Neuronal stem cell (in vitro differentiated cells): ENCODE data around the gene SLC2A4.

ENCODE experiments used
- DNase-seq: peaks from one replicate; pipeline ENCODE4 v3.0.0-alpha.2; 2013; ENCODE audit warnings: low spot score
- H2AFZ ChIP-seq: one replicate; pipeline ENCODE4 v1.6.1; 2013; ENCODE audit warnings: mild to moderate bottlenecking, low read length, inconsistent platforms
- H2AK5ac ChIP-seq: 2 replicates; pipeline ENCODE4 v1.6.1; 2013; ENCODE audit warnings: low read depth, mild to moderate bottlenecking, inconsistent platforms, low read length, moderate library complexity, mixed read lengths
- H2BK120ac ChIP-seq: 2 replicates; pipeline ENCODE4 v1.6.1; 2013; ENCODE audit warnings: low read depth, mild to moderate bottlenecking, inconsistent platforms, low read length, moderate library complexity, mixed read lengths
- H2BK12ac ChIP-seq: one replicate; pipeline ENCODE4 v1.6.1; 2013; ENCODE audit warnings: low read length, inconsistent platforms
- H2BK15ac ChIP-seq: 2 replicates; pipeline ENCODE4 v1.6.1; 2013; ENCODE audit warnings: mild to moderate bottlenecking, low read length, inconsistent platforms, mixed read lengths
- H2BK5ac ChIP-seq: one replicate; pipeline ENCODE4 v1.6.1; 2013; ENCODE audit warnings: inconsistent platforms, mild to moderate bottlenecking, low read length, moderate library complexity
- H3K14ac ChIP-seq: one replicate; pipeline ENCODE4 v1.6.1; 2013; ENCODE audit warnings: low read length, inconsistent platforms
- H3K18ac ChIP-seq: 2 replicates; pipeline ENCODE4 v1.6.1; 2013; ENCODE audit warnings: low read length, inconsistent platforms
- H3K23ac ChIP-seq: 2 replicates; pipeline ENCODE4 v1.6.1; 2013; ENCODE audit warnings: low read depth, mild to moderate bottlenecking, mixed read lengths, low read length, inconsistent platforms; ENCODE audit not compliant: poor library complexity
- H3K27ac ChIP-seq: replicated peaks from 3 replicates; pipeline ENCODE4 v1.5.1; 2013; ENCODE audit warnings: low read length, inconsistent platforms
- H3K27me3 ChIP-seq, 3 experiments: 2 replicates each; pipeline ENCODE4 v1.6.1; 2013; ENCODE audit warnings: low read length in 3 of 3, mild to moderate bottlenecking in 2 of 3, inconsistent platforms in 1 of 3, low read depth in 1 of 3, mixed read lengths in 1 of 3, moderate library complexity in 1 of 3; ENCODE audit not compliant: control insufficient read depth in 3 of 3, insufficient read depth in 3 of 3
- H3K36me3 ChIP-seq, 2 donors: replicated peaks in 1 of 2; 2 replicates each; pipeline ENCODE4 v1.6.1; 2013; ENCODE audit warnings: low read length in 2 of 2; ENCODE audit not compliant: control insufficient read depth in 2 of 2, insufficient read depth in 2 of 2
- H3K4ac ChIP-seq: 2 replicates; pipeline ENCODE4 v1.6.1; 2013; ENCODE audit warnings: inconsistent platforms, mild to moderate bottlenecking, low read length, moderate library complexity
- H3K4me1 ChIP-seq, 2 donors: 1 replicate in 1 of 2; 2 replicates in 1 of 2; pipeline ENCODE4 v1.6.1; 2013; ENCODE audit warnings: low read length in 2 of 2, low read depth in 1 of 2; ENCODE audit not compliant: control insufficient read depth in 2 of 2, insufficient read depth in 1 of 2
- H3K4me2 ChIP-seq: one replicate; pipeline ENCODE4 v1.6.1; 2013; ENCODE audit warnings: mild to moderate bottlenecking, low read length, inconsistent platforms; ENCODE audit not compliant: insufficient read depth, poor library complexity, severe bottlenecking
- H3K4me3 ChIP-seq, 2 donors: 2 replicates each; pipeline ENCODE4 v1.5.1; 2013; ENCODE audit warnings: low read length in 2 of 2, mild to moderate bottlenecking in 2 of 2, inconsistent platforms in 1 of 2, moderate library complexity in 1 of 2
- H3K79me1 ChIP-seq: one replicate; pipeline ENCODE4 v1.6.1; 2013; ENCODE audit warnings: low read depth, mild to moderate bottlenecking, inconsistent platforms, low read length, moderate library complexity
- H3K9ac ChIP-seq: one replicate; pipeline ENCODE4 v1.6.1; 2013; ENCODE audit warnings: mild to moderate bottlenecking, low read depth, low read length, inconsistent platforms; ENCODE audit not compliant: poor library complexity
- H3K9me3 ChIP-seq, 2 donors: replicated peaks in 1 of 2; 2 replicates each; pipeline versions ENCODE3 to v1.6.1; 2013; ENCODE audit warnings: low read length in 2 of 2, mild to moderate bottlenecking in 2 of 2, inconsistent platforms in 1 of 2, low read depth in 1 of 2, mixed read lengths in 1 of 2, moderate library complexity in 1 of 2; ENCODE audit not compliant: control insufficient read depth in 2 of 2, insufficient read depth in 1 of 2
- H4K8ac ChIP-seq: one replicate; pipeline ENCODE4 v1.6.1; 2013; ENCODE audit warnings: low read depth, mild to moderate bottlenecking, inconsistent platforms, low read length, moderate library complexity
- H4K91ac ChIP-seq: one replicate; pipeline ENCODE4 v1.6.1; 2013; ENCODE audit warnings: low read length, low read depth, mild to moderate bottlenecking, inconsistent platforms; ENCODE audit not compliant: poor library complexity
- WGBS, 2 donors: extraction: QIAGEN DNeasy Blood & Tissue Kit; methylation state at CpG; one replicate each; pipeline ENCODE4 v1.1.7; 2013; ENCODE audit warnings: missing lambda C conversion rate in 2 of 2, mixed read lengths in 1 of 2; ENCODE audit not compliant: insufficient read length in 2 of 2, insufficient replicate concordance in 1 of 2; ENCODE audit errors: extremely low coverage in 2 of 2; 5-methylcytosine and 5-hydroxymethylcytosine counted together

The SLC2A4 gene

DNA sequence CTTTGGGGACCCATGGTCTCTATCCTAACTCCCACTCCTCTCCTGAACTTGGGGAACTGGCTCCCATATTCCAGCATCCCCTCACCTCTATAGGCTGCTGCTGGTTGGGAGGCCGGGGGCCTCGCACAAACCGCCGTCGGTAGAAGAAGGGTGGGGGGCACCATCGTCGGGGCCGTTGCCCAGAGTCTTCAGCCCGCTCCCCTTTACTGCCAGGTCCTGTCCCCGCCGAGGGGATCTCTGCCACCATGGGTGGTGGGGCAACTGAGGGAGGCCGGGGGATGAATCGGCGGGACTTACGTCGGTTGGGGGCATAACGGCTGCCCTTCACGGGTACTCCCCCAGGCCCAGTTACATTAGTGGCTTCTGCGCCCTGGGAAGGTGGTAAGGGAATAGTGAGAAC is 8.6 kb downstream of the SLC2A4 start:
- no peak overlapping the region for H3K9ac ChIP-seq
- H3K14ac ChIP-seq, result no peak overlapping the region
- H2BK5ac ChIP-seq, result peak overlapping the region; percentile 39
- no peak overlapping the region for H3K4me3 ChIP-seq
- peaks cover 0 to 7% of the 10 kb centered on the region in 2 donors for H3K36me3 ChIP-seq
- H3K4me2 ChIP-seq, result no peak overlapping the region
- H3K4ac ChIP-seq, result no peak overlapping the region
- no peak overlapping the region for H4K91ac ChIP-seq
- no peak overlapping the region for H2BK120ac ChIP-seq
- H4K8ac ChIP-seq, result no peak overlapping the region
- H3K27ac ChIP-seq, result no peak overlapping the region
- H3K27me3 ChIP-seq, result peaks cover 4 to 33% (median 28%) of the 10 kb centered on the region in 3 experiments
- H3K23ac ChIP-seq, result peak overlapping the region; percentile 10
- peaks cover 5 to 19% of the 10 kb centered on the region in 2 donors for H3K4me1 ChIP-seq
- peaks cover 4% of the 10 kb centered on the region for H3K79me1 ChIP-seq
- H2AFZ ChIP-seq, result no peak overlapping the region
- DNase-seq, result no peak
- no peak overlapping the region for H2BK12ac ChIP-seq
- no CpG with 5 or more reads among the region's 19 CpGs for WGBS, 2 donors
- H2AK5ac ChIP-seq, result no peak overlapping the region
- H3K18ac ChIP-seq, result peak overlapping the region; percentile 17
- H2BK15ac ChIP-seq, result no peak overlapping the region
- H3K9me3 ChIP-seq, result no peaks in the 10 kb centered on the region

DNA sequence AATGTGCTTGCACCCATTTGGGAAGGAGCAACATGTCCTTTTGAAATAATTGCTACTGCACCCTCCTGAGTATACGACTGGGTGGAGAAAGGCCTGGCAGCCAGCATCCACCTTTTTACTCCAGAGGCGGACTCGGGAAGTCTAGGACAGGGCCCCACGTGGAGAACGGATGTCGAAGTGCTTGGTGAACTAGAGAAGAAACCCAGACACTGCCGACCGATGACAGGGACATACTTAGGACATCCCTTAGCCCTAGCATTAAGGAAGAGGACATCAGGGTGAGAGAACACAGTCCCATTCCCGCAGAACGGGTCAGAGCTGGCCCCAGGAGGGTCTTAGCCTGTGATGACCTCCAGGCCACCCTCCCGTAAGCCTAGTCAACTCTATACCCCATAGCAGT is 9.2 kb downstream of the SLC2A4 start:
- Histone ChIP-seq H3K27ac (no peak overlapping the region), H3K79me1 (peaks cover 4% of the 10 kb centered on the region), H4K8ac (no peak overlapping the region), H2AFZ (no peak overlapping the region), H3K4me2 (no peak overlapping the region), H3K9ac (no peak overlapping the region), H3K36me3 (peaks cover 0 to 5% of the 10 kb centered on the region in 2 donors), H3K9me3 (peaks cover 0 to 1% of the 10 kb centered on the region in 2 donors), H3K23ac (no peak overlapping the region), H3K18ac (peak overlapping the region; percentile 17), H2BK12ac (peak overlapping the region; percentile 22), H2BK5ac (peak overlapping the region; percentile 39), H2AK5ac (peak overlapping the region; percentile 56), H3K4me3 (no peak overlapping the region), H3K14ac (no peak overlapping the region), H4K91ac (no peak overlapping the region), H2BK15ac (no peak overlapping the region), H3K27me3 (peaks cover 8 to 38% (median 33%) of the 10 kb centered on the region in 3 experiments), H3K4ac (no peak overlapping the region), H3K4me1 (peaks cover 5 to 19% of the 10 kb centered on the region in 2 donors), H2BK120ac (no peak overlapping the region)
- no peak for DNase-seq
- WGBS, 2 donors, result no CpG with 5 or more reads among the region's 11 CpGs

DNA sequence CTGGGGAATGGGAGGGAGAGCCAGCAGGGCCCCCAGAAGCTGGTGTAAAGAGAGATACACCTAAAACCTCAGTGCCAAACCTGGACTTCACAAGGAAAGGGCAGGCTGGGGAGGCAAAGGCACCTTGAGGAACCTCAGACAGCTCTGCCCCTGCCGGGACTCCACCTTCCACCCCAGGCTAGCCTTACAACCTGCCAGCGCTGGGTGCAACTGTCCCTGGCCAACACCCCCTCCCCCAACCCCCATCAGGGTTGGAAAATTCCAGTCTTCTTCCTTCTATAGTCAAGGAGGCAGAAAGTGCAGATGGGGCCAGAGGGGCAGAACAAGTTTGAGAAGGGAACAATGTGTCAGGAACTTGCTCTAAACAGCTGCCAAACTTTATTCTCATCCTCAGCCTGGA is 10.7 kb downstream of the SLC2A4 start:
- DNase-seq, result no peak
- Histone ChIP-seq H2BK15ac (no peak overlapping the region), H4K91ac (no peak overlapping the region), H2BK12ac (no peak overlapping the region), H3K36me3 (no peaks in the 10 kb centered on the region), H3K4me2 (no peak overlapping the region), H3K4me1 (peaks cover 7 to 22% of the 10 kb centered on the region in 2 donors), H3K27me3 (peaks cover 10 to 48% (median 44%) of the 10 kb centered on the region in 3 experiments), H3K14ac (no peak overlapping the region), H3K18ac (no peak overlapping the region), H4K8ac (no peak overlapping the region), H2BK120ac (no peak overlapping the region), H3K27ac (no peak overlapping the region), H3K23ac (no peak overlapping the region), H2AFZ (no peak overlapping the region), H3K4me3 (no peak overlapping the region), H2AK5ac (no peak overlapping the region), H3K9me3 (peaks cover 0 to 3% of the 10 kb centered on the region in 2 donors), H3K79me1 (peaks cover 4% of the 10 kb centered on the region), H3K9ac (no peak overlapping the region), H2BK5ac (no peak overlapping the region), H3K4ac (no peak overlapping the region)
- no CpG with 5 or more reads among the region's 2 CpGs for WGBS, 2 donors

DNA sequence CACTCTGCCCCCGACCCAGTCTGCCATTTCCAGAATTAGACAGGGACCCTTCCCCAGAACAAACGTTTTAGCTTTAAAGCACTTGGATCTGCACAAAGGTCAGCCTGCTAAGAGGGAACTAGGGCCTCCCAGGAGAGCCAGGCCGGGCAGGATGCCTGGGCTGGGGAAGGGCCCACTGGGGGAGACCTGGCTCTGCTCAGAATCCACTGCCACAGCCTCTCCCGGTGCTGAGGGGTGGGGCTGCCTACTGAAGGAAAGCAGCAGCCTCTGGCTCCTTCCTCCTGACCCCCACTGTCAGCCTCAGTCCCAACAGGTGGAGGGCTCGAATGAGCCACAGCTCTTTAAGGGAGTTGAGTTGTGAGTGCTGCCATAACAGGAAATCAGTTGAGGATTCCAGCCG is 11.2 kb downstream of the SLC2A4 start:
- Histone ChIP-seq H3K18ac (no peak overlapping the region), H3K27me3 (peaks cover 10 to 48% (median 44%) of the 10 kb centered on the region in 3 experiments), H3K4ac (no peak overlapping the region), H3K79me1 (peaks cover 4% of the 10 kb centered on the region), H3K4me2 (no peak overlapping the region), H2BK5ac (no peak overlapping the region), H3K4me3 (no peak overlapping the region), H4K8ac (no peak overlapping the region), H2BK120ac (no peak overlapping the region), H3K27ac (no peak overlapping the region), H3K23ac (no peak overlapping the region), H3K14ac (no peak overlapping the region), H3K9ac (no peak overlapping the region), H3K4me1 (peaks cover 7 to 22% of the 10 kb centered on the region in 2 donors), H2AFZ (no peak overlapping the region), H2AK5ac (no peak overlapping the region), H3K9me3 (peaks cover 0 to 3% of the 10 kb centered on the region in 2 donors), H4K91ac (no peak overlapping the region), H2BK15ac (no peak overlapping the region), H2BK12ac (no peak overlapping the region), H3K36me3 (no peaks in the 10 kb centered on the region)
- no peak for DNase-seq
- WGBS, 2 donors, result no CpG with 5 or more reads among the region's 6 CpGs
